ENCODE data around the gene GPR55.

The GPR55 gene

GRCh38 chr2:230967113-230967512 is 42.1 kb upstream of the GPR55 start:
- POLR2A ChIA-PET, result interaction anchor here (0.6 kb wide), 1 partner anchor 1179 kb away, joined by 5 read pairs; no protein-coding TSS in a partner anchor
- CTCF ChIA-PET, result interaction anchor here (1.0 to 4.5 kb wide), 6 partner anchors 9 to 97 kb away, joined by 3 to 17 read pairs (median 4); no protein-coding TSS in a partner anchor
- DNase-seq (ENCODE audit: extremely low spot score), result no peak
- TF ChIP-seq CTCF (IDR thresholded peaks at IDR 0.05; ENCODE audit: control extremely low read depth, extremely low read depth, low read depth, missing control alignments), result no peak

DNA sequence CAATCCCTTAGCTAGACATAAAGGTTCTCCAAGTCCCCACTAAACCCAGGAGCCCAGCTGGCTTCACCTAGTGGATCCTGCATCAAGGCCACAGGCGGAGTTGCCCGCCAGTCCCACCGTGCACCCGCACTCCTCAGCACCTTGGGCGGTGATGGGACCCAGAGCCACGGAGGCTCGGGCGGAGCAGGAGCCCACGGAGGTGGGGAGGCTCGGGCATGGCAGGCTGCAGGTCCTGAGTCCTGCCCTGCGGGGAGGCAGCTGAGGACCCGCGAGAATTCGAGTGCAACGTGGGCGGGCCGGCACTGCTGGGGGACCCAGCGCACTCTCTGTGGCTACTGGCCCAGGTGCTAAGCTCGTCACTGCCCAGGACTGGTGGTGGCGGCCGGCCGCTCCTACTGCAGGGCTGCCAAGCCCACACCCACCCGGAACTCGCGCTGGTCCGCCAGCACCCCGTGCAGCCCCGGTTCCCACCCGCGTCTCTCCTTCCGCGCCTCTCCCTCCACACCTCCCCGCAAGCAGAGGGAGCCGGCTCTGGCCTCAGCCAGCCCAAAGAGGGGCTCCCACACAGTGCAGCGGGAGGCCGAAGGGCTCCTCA is 39.2 kb upstream of the GPR55 start:
- POLR2A ChIA-PET, result no interaction called here
- CTCF ChIA-PET, result interaction anchor here (1.0 to 2.4 kb wide), 5 partner anchors 11 to 22 kb away, joined by 3 to 8 read pairs (median 4); no protein-coding TSS in a partner anchor
- TF ChIP-seq CTCF (IDR thresholded peaks at IDR 0.05; ENCODE audit: control extremely low read depth, extremely low read depth, low read depth, missing control alignments), result no peak
- no peak for DNase-seq (ENCODE audit: extremely low spot score)

GRCh38 chr2:230961091-230961491 is 36.0 kb upstream of the GPR55 start:
- CTCF ChIA-PET, result no interaction called here
- TF ChIP-seq CTCF (IDR thresholded peaks at IDR 0.05; ENCODE audit: control extremely low read depth, extremely low read depth, low read depth, missing control alignments), result no peak
- DNase-seq (ENCODE audit: extremely low spot score), result no peak
- POLR2A ChIA-PET, result no interaction called here

GRCh38 chr2:230960026-230960425 is 35.0 kb upstream of the GPR55 start:
- ChIA-PET CTCF (interaction anchor here (1.0 to 2.5 kb wide), 6 partner anchors 10 to 93 kb away, joined by 3 to 16 read pairs (median 3); no protein-coding TSS in a partner anchor), POLR2A (interaction anchor here (0.7 to 1.4 kb wide), 4 partner anchors 12 to 37 kb away, joined by 3 to 7 read pairs (median 3); no protein-coding TSS in a partner anchor)
- no peak for DNase-seq (ENCODE audit: extremely low spot score)
- TF ChIP-seq CTCF (IDR thresholded peaks at IDR 0.05; ENCODE audit: control extremely low read depth, extremely low read depth, low read depth, missing control alignments), result no peak

- POLR2A ChIA-PET, result interaction anchor here (0.5 to 1.4 kb wide), 8 partner anchors 11 to 122 kb away, joined by 3 to 7 read pairs (median 3); no protein-coding TSS in a partner anchor
- CTCF ChIA-PET, result interaction anchor here (1.0 to 2.5 kb wide), 9 partner anchors 11 to 94 kb away, joined by 3 to 16 read pairs (median 3); no protein-coding TSS in a partner anchor
- TF ChIP-seq CTCF (IDR thresholded peaks at IDR 0.05; ENCODE audit: control extremely low read depth, extremely low read depth, low read depth, missing control alignments), result no peak
- DNase-seq (ENCODE audit: extremely low spot score), result no peak
Measured at GRCh38 chr2:230958820-230959756, 34.0 kb upstream of the GPR55 start.

- CTCF ChIA-PET, result interaction anchor here (1.1 to 27.0 kb wide), 3 partner anchors 8 to 32 kb away, joined by 4 to 305 read pairs (median 4); partner anchors contain the start of gene GPR55
- DNase-seq (ENCODE audit: extremely low spot score), result no peak
- POLR2A ChIA-PET, result interaction anchor here (1.2 to 2.0 kb wide), 2 partner anchors 10 to 28 kb away, joined by 3 to 7 read pairs; no protein-coding TSS in a partner anchor
- no peak for TF ChIP-seq CTCF (IDR thresholded peaks at IDR 0.05; ENCODE audit: control extremely low read depth, extremely low read depth, low read depth, missing control alignments)
Measured at GRCh38 chr2:230957756-230958391, 32.8 kb upstream of the GPR55 start.
